Measurements from ENCODE around the gene MEG3.

Gene MEG3

DNA sequence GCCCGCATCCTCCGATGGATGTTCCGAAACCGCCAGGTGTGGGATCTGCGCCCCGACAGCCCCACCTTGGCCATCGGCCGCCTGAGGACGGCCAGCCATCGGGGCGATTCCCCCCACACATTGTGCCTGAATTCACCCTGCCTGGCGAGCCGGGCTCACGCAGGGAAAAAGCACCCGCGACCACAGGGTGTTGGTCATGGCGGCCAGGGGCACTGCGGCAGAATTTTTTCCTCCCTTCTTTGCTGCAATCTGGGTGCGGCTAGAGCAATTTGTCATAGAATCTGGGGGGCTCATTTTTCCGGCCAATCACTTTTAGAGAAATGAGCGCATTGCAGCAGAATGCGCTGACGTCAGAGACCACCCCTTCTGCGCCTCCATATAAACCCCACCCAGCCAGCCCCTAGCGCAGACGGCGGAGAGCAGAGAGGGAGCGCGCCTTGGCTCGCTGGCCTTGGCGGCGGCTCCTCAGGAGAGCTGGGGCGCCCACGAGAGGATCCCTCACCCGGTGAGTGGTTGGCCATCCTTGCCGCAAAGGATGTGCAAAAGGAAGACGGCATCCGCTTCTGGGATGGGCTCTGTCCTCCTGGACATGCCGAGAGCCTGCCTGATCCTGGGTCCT lies at the start of gene MEG3:
Gene MEG3, plus strand, starts transcription at position 406 of the 619 bp plus-strand sequence.
- no peak for TF ChIP-seq GATA2 (IDR thresholded peaks at IDR 0.05; ENCODE audit: low read depth, low read length)
- no peak for TF ChIP-seq GATA3 (IDR thresholded peaks at IDR 0.05; ENCODE audit: low read depth, low read length)

DNA sequence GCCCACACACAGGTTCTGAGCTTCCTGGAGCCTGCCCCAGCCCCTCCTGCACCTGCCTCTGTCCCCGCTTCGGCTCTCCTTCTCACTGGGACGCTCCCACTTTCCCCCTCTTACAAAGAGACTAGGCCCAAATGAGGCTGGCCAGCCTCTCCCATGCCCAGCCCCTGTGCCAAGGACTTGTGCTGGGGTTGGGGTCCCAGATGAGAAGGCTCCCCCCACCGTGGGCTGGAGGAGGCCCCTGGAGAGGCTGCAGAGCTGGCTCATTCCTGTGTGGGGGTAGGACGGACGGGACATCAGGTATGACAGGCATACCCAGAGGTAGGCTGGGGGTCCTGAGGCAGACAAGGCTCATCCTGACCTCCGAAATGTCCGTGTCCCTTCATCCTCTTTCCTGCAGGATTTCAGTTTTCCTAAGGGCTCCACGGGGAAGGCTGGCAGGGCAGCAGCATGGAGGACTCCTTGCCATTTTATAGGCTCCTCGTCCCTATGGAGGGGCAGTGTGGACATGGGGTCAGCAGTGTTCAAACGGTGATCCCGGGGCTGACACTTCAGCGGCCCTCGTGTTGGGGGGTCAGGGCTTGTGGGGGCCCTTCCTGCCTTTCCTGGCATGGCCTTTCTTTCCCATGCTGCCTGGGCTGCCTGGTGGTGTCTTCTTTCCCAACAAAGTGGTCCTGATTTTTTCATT lies 49.1 kb upstream of the MEG3 start:
- no peak for TF ChIP-seq GATA2 (IDR thresholded peaks at IDR 0.05; ENCODE audit: low read depth, low read length)
- no peak for TF ChIP-seq GATA3 (IDR thresholded peaks at IDR 0.05; ENCODE audit: low read depth, low read length)

DNA sequence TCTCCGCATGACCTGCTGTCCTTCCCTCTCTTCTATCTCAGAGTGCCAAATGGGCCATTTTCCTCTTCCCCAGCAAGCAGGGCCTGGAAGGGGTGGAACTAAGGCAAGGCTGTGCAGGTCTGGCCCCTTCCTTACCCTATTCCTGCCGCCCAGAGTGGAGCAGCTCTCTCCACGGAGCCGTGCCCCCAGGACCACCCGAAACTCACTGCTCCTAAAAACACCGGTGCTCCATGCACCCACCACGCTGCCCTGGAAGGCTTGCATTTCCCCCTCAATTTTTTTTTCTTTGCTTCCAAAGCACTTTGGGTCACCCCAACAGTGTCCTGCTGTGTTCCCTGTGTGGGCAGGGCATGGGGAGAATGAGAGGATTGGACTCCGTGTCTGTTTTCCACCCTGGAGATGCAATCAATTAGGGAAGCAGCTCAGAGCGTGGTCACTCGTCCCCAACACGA lies 48.5 kb upstream of the MEG3 start:
- TF ChIP-seq GATA2 (IDR thresholded peaks at IDR 0.05; ENCODE audit: low read depth, low read length) (peak; percentile 69; the same call in 1 of the 2 replicates), GATA3 (IDR thresholded peaks at IDR 0.05; ENCODE audit: low read depth, low read length) (no peak)

DNA sequence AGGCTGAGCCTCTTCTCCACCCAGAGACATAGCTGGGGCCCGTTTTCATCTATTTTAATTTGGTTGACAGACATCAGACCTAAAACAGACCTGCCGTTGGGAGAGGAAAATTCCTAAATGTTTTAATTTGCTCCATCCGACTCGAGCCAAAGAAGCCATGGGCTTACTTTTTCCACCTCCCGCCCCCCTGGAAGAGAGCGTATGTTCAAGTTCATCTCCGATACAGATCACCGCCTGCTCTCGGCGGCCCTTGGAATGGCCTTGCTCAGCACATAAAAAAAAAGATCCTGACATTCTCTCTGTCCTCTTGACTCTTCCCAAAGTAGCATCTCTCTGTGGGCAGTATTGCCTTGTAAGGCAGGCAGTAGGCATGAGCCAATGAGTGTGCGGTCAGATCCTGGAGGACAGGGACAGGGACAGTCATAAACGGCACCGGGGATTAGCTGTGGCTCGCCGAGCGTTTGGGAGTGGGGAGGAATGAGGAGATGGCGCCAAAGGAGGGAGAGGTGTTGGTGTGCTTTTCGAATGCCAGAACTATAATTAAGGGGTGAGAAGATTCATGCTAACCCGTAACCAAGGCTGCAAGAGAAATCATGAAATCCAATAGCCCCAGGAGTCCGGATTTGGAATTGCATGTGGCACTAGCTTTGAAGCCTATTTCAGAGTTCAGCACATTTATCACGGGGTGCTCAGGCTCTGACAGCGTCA lies 47.9 kb upstream of the MEG3 start:
- peak; percentile 51; the same call in 1 of the 2 replicates for TF ChIP-seq GATA2 (IDR thresholded peaks at IDR 0.05; ENCODE audit: low read depth, low read length)
- no peak for TF ChIP-seq GATA3 (IDR thresholded peaks at IDR 0.05; ENCODE audit: low read depth, low read length)

DNA sequence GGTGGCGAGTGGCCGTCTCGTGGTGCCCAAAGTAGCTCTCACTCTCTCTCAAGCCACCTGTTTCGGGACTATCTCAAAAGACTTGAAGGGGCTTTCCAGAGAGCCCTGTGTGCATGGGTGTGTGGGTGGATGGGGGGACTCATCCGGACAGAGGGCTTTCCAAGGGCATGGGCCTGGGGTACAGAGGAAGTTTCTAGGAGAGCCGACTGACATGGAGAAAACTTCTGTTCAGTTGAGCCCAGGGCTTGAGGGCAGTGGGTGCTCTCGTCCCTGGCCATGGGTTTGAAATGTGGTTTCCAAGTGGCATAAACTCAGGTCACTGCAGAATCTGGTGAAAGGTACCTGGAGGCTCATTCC lies 47.4 kb upstream of the MEG3 start:
- no peak for TF ChIP-seq GATA2 (IDR thresholded peaks at IDR 0.05; ENCODE audit: low read depth, low read length)
- TF ChIP-seq GATA3 (IDR thresholded peaks at IDR 0.05; ENCODE audit: low read depth, low read length), result no peak

DNA sequence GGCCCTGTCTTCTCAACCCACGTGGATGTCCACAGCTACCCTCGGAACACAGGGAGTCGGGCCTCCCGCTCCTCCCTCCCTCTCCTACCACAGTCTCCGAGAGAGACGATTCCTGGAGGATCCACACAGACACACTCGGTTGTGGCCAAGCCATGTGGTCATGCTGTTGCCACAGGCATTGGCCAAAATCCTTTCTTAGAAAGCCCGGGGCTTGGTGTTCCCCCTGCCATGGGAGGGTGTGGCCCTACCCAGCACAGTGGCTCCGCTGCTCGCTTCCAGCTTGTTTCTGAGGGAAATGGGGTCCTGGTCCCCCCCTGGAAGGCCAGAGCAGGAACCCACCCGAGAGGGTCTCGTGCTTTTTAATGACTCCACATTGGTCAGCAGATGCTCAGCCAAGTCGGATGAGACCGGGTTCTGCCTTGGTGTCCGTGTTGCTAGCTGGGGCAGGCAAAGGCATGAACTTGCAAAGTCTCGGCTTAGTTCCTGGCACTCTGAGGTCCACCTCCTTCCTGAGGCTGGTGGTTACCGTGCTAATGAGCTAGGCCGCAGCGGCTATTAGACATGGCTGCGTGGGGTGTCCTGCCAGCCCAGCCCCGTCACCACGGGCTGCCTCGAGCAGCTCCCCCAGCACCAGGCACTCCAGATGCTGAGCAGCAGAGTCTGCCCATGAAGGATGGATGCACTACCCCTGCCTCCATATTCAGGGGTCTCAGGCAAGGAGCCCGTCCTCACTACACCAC lies 46.8 kb upstream of the MEG3 start:
- TF ChIP-seq GATA2 (IDR thresholded peaks at IDR 0.05; ENCODE audit: low read depth, low read length) (no peak), GATA3 (IDR thresholded peaks at IDR 0.05; ENCODE audit: low read depth, low read length) (no peak)

DNA sequence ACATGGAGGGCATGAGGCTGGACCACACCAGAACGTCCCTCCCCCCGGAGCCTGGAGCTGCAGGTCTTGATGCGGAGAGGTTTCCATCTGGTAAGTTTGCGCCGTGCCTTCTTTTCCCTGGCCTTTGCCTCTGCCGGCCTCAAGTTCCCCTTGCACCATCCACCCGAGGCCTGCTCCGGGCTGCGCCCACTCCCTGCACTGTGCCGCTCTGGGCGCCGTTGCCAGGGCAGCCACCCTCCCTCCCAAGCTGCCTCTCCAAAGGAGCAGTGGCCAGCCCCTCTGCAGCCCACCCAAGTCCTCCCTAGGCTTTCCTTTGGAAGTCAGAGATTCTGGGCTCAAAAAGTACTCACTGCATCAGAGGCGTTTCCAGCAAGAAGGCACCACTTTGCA lies 46.2 kb upstream of the MEG3 start:
- no peak for TF ChIP-seq GATA3 (IDR thresholded peaks at IDR 0.05; ENCODE audit: low read depth, low read length)
- no peak for TF ChIP-seq GATA2 (IDR thresholded peaks at IDR 0.05; ENCODE audit: low read depth, low read length)

DNA sequence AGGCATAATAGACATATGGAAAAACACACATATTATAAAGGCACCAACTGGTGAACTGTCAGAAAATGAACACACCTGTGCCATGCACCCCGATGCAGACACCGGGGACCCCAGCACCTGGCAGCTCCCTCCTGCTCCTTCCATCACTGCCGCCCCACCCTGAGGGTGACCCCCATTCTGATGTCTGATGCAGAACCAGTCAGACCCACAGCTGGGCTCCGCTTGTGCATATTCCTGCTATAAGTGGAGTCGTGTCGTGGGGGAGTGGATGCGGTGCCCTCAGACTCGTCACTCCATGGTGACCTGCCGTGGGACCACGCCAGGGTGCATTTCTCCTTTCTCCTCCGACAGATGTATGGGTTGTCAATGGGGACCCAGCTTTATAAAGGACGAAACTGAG lies 45.7 kb upstream of the MEG3 start:
- TF ChIP-seq GATA2 (IDR thresholded peaks at IDR 0.05; ENCODE audit: low read depth, low read length), result no peak
- TF ChIP-seq GATA3 (IDR thresholded peaks at IDR 0.05; ENCODE audit: low read depth, low read length), result no peak

DNA sequence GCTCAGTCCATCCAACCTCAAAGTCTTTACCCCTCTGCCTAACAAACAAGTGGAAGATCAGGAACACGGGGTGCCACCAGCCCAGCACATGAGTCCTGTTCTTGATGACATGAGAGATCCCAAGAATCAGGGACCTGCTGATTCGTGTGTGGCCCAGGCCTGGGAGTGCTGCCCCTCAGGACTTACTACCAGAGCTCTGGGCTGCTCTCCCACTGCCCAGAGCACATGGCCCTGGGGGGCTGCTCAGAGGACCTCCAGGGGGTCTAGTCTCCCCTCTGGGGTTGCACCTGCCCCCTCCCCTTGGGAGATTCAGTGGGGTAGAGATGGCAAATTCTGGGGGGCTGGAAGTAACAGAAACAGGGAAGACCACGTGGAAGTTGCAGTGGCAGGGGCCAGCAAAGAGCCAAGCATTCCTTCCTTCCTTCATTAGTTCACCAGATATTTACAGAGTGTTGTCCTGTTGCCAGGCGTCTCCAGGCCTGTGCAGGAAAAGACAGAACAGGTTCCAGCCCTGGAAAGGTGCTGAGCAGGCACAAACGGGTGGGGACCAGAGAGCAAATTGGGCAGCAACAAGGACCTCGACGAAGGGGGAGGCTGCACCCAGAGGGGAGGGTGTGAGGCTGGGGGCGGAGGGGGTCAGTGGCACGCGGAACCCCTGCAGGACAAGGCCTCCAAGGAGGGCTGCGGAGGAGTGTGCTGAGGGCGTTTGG lies 45.1 kb upstream of the MEG3 start:
- no peak for TF ChIP-seq GATA3 (IDR thresholded peaks at IDR 0.05; ENCODE audit: low read depth, low read length)
- no peak for TF ChIP-seq GATA2 (IDR thresholded peaks at IDR 0.05; ENCODE audit: low read depth, low read length)

DNA sequence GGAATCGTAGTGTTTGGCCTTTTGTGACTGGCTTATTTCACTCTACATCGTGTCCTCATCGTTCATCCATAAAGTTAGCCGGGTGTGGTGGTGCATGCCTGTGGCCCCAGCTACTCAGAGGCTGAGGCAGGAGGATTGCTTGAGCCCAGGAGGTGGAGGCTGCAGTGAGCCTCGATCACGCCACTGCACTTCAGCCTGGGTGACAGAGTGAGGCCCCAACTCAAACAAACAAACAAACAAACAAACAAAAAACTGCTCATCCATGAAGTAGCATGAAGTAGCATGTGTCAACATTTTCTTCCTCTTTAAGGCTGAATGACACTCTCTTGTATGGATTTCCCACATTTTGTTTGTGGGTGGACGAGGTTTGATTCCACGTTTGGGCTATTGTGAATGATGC lies 44.0 kb upstream of the MEG3 start:
- TF ChIP-seq GATA3 (IDR thresholded peaks at IDR 0.05; ENCODE audit: low read depth, low read length) (no peak), GATA2 (IDR thresholded peaks at IDR 0.05; ENCODE audit: low read depth, low read length) (no peak)

DNA sequence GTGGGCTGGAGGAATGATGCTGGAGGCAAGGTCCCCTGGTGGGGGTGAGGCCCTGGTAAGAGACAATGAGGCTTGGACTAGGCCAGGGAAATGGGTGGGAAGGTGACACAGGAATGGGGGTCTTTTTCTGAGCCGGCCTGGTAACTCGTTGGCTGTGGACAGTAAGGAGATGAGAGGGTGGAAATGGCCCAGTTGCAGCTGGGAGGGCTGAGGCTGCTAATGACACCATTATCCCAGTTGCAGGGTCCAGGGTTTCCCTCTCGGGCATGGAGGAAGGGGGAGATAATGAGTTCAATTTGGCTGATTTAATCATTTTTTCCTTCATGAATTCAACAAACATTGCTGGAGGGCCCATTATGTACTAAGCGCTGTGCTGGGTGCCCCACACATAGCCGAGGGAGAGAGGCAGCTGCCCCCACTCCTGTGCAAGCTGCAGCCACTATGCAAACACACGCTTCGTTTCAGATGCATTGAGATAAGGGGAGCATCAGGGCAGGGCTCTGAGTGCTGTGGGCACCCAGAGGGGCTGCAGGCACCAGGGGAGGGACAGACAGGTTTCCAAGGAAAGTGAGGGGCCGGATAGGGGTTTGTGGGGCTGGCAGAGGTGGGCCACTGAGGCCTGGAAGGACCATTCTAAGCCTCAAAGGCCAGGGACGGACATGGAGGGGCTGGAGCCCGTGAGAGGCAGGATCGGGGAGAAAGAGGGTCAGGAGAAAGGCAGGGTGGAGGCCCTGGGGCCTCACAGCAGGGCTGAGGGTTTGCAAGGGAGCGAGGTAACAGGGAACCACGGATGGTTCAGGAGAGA lies 43.2 kb upstream of the MEG3 start:
- TF ChIP-seq GATA2 (IDR thresholded peaks at IDR 0.05; ENCODE audit: low read depth, low read length) (peak; percentile 99), GATA3 (IDR thresholded peaks at IDR 0.05; ENCODE audit: low read depth, low read length) (peak; percentile 94)

DNA sequence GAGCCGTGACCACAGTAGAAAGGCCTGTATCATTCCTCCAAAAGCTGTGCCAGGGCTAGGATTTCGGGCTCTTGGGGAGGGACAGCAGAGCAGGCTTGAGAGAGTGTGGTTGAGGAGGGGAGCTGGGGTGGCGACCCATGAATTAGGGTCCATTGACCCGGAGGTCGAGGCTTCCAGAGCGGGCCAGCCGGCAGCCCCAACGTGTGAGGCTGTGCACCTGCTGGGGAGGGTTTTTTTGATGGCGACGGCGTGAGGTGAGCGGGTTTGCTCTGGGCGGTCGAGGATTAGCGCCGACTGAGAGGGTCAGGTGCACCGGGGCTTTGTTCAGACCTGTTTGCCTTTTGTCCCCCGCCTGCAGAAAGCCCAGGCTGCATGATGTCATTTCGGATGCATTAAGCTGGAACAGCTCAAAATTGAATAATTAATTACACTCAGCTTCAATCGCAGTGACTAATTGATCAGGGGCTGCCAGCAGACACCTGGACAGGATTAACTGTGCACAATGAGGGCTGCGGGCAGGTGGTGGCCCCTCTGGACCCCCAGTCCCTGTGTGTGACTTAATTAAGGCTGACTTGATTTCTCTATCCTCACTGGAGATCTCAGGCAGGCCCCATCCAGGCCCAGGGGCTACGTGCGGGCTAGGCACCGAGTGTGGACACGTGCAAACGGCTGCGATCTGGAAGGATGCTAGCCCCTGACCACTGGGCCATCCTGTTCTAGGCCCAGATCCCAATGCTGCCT lies 42.1 kb upstream of the MEG3 start:
- TF ChIP-seq GATA2 (IDR thresholded peaks at IDR 0.05; ENCODE audit: low read depth, low read length) (peak; percentile 97), GATA3 (IDR thresholded peaks at IDR 0.05; ENCODE audit: low read depth, low read length) (no peak; the same call in none of the 2 replicates)
